GM19023 (cell line): ENCODE measurements around the gene PCLO.
"Not testable (repeated sequence)": the region's sequence is repeated elsewhere in the genome, so short reads cannot be mapped to it uniquely, and the experiment has no call there.

ENCODE experiments used
- ATAC-seq: cut with Tn5 transposase; IDR thresholded peaks from one replicate; pipeline ENCODE4 v1.9.1; 2021; ENCODE audit warnings: mild to moderate bottlenecking, moderate library complexity; ENCODE audit not compliant: unreplicated experiment

Gene PCLO

GRCh38 chr7:82742163-82742562, 420.5 kb downstream of the PCLO start:
- ATAC-seq = no peak

GRCh38 chr7:82741493-82741892, 421.2 kb downstream of the PCLO start:
- ATAC-seq = no peak

- ATAC-seq = no peak
These were observed 422.3 kb downstream of the PCLO start for GRCh38 chr7:82740246-82740848.

GRCh38 chr7:82736633-82737032, 426.1 kb downstream of the PCLO start:
- no peak for ATAC-seq

GRCh38 chr7:82732677-82733076, 430.0 kb downstream of the PCLO start:
- no peak for ATAC-seq

GRCh38 chr7:82729172-82730030, 433.3 kb downstream of the PCLO start:
- ATAC-seq = no peak

- no peak for ATAC-seq
These were observed 436.5 kb downstream of the PCLO start for GRCh38 chr7:82726038-82726800.

GRCh38 chr7:82723411-82723810, 439.3 kb downstream of the PCLO start:
- ATAC-seq = no peak

- no peak for ATAC-seq
These were observed 439.7 kb downstream of the PCLO start for GRCh38 chr7:82722946-82723345.

GRCh38 chr7:82715344-82715743, 447.3 kb downstream of the PCLO start:
- peak; percentile 81 for ATAC-seq

- no peak for ATAC-seq
These were observed 447.8 kb downstream of the PCLO start for GRCh38 chr7:82714883-82715282.

- no peak for ATAC-seq
These were observed 449.2 kb downstream of the PCLO start for GRCh38 chr7:82713506-82713905.

GRCh38 chr7:82706344-82706743, 456.3 kb downstream of the PCLO start:
- ATAC-seq = not testable (repeated sequence)

GRCh38 chr7:82705517-82706260, 457.0 kb downstream of the PCLO start:
- ATAC-seq = no peak

GRCh38 chr7:82704121-82704520, 458.6 kb downstream of the PCLO start:
- no peak for ATAC-seq
